Neural cell (in vitro differentiated cells): Measurements from ENCODE around the gene TCIRG1.
"Not testable (repeated sequence)": the region's sequence is repeated elsewhere in the genome, so short reads cannot be mapped to it uniquely, and the experiment has no call there.

ENCODE experiments used
- EP300 ChIP-seq: fragments of 450-650 bp; conservative IDR thresholded peaks from 2 replicates; pipeline ENCODE4 v1.6.1; 2014; ENCODE audit warnings: antibody characterized with exemption, mild to moderate bottlenecking, moderate library complexity; ENCODE audit not compliant: poor library complexity, severe bottlenecking
- EZH2 ChIP-seq: fragments of 200-600, 300-800 bp; shearing (Covaris generic), sonication (generic); IDR thresholded peaks from 2 replicates; pipeline ENCODE4 v1.6.1; 2014; ENCODE audit warnings: antibody characterized with exemption, low read length, borderline replicate concordance, mild to moderate bottlenecking; ENCODE audit not compliant: insufficient read depth, poor library complexity, severe bottlenecking
- POLR2AphosphoS5 ChIP-seq: IDR thresholded peaks from 2 replicates; pipeline ENCODE4 v1.6.1; 2012
- RAD21 ChIP-seq: fragments of 450-650 bp; conservative IDR thresholded peaks from 2 replicates; pipeline ENCODE4 v1.6.1; 2014; ENCODE audit warnings: antibody characterized with exemption, mild to moderate bottlenecking, moderate library complexity
- REST ChIP-seq: IDR thresholded peaks from 2 replicates; pipeline ENCODE4 v1.6.1; 2012; ENCODE audit warnings: borderline replicate concordance
- TF ChIP-seq, protein P1 (sequence below): fragments of 450-650 bp; IDR thresholded peaks from 2 replicates; pipeline ENCODE4 v1.5.1; 2014; ENCODE audit warnings: antibody characterized with exemption, mild to moderate bottlenecking, moderate library complexity; ENCODE audit not compliant: poor library complexity, severe bottlenecking

DNA sequence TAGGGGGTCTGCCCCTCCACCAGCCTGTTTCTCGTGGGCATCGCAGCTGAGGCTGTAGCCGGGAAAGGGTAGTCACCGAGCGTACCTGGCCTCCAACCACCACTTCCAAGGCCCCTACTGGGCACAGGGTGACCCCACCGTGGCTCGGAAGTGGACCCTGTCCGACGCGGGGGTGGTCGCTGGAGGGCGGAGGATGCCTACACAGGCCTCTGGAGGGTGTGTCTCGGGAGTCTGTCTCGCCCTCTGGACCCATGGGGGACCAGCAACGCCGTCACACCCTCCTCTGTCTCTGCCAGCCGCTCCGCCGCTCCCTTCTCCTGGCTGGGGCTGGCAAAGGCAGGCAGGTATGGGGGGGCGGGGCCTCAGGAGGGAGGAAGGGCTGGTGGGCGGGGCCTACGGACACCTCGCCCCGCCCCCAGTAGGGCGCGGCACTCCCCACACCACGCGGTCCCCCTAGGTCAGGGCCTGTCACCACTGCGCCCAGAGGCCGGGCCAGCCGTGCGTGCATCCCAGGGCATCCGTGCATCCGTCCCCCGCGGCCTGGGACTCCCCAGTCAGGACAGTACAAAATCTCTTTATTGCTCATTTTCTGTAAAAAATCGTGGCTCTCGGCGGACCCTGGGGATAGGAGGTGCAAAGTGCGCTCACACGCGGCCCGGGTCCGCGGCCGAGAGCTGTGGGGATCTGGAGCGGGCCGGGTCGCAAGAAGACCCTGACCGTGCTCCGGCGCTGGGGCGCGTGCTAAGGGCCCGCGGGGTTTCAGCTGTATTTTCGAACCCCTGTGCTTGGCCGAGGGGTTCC is 48.1 kb upstream of the TCIRG1 start:
- TF ChIP-seq, protein P1, sequence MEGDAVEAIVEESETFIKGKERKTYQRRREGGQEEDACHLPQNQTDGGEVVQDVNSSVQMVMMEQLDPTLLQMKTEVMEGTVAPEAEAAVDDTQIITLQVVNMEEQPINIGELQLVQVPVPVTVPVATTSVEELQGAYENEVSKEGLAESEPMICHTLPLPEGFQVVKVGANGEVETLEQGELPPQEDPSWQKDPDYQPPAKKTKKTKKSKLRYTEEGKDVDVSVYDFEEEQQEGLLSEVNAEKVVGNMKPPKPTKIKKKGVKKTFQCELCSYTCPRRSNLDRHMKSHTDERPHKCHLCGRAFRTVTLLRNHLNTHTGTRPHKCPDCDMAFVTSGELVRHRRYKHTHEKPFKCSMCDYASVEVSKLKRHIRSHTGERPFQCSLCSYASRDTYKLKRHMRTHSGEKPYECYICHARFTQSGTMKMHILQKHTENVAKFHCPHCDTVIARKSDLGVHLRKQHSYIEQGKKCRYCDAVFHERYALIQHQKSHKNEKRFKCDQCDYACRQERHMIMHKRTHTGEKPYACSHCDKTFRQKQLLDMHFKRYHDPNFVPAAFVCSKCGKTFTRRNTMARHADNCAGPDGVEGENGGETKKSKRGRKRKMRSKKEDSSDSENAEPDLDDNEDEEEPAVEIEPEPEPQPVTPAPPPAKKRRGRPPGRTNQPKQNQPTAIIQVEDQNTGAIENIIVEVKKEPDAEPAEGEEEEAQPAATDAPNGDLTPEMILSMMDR, result not testable (repeated sequence)
- TF ChIP-seq REST, EZH2, RAD21, EP300, POLR2AphosphoS5: not testable (repeated sequence)
